Astrocyte of the cerebellum (primary cell): Measurements from ENCODE around the gene ROBO2.

Source experiments
- DNase-seq: peaks from one replicate; pipeline ENCODE4 v3.0.0-alpha.2; 2011; ENCODE audit warnings: low read depth
- H3K4me3 ChIP-seq: 2 replicates; pipeline ENCODE4 v1.5.1; 2011; ENCODE audit warnings: mild to moderate bottlenecking, low read depth, low read length, moderate library complexity
- in situ Hi-C: cut with HindIII; loops from 2 replicates; pipeline ENCODE4 v1.10.0; 2017; ENCODE audit warnings: low sequenced_read_pairs
- TF ChIP-seq, protein P1 (sequence below): IDR thresholded peaks from 2 replicates; pipeline ENCODE4 v1.5.1; 2012; ENCODE audit warnings: low read length, low read depth, moderate library complexity, mild to moderate bottlenecking; ENCODE audit errors: missing control alignments

The ROBO2 gene

DNA sequence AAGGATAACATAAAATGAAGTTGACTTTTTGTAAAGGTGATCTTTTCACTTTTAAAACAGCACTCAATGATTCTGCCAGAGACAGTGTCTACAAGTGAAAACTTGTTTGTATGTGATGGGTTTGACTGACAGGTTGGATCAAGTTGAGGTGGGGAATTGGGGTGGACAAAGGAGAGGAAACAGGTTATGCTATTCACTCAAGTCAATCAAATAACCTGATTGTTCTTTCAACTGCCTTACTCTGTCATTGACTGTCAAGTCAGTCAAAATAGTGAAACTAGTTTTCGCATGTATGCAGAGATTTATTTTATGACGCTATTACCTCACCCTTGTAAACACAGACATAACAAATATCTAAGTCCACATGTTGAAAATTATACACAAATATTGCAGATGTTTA lies 187.7 kb downstream of the ROBO2 start:
- in situ Hi-C loops: no loop called here
- TF ChIP-seq, protein P1, sequence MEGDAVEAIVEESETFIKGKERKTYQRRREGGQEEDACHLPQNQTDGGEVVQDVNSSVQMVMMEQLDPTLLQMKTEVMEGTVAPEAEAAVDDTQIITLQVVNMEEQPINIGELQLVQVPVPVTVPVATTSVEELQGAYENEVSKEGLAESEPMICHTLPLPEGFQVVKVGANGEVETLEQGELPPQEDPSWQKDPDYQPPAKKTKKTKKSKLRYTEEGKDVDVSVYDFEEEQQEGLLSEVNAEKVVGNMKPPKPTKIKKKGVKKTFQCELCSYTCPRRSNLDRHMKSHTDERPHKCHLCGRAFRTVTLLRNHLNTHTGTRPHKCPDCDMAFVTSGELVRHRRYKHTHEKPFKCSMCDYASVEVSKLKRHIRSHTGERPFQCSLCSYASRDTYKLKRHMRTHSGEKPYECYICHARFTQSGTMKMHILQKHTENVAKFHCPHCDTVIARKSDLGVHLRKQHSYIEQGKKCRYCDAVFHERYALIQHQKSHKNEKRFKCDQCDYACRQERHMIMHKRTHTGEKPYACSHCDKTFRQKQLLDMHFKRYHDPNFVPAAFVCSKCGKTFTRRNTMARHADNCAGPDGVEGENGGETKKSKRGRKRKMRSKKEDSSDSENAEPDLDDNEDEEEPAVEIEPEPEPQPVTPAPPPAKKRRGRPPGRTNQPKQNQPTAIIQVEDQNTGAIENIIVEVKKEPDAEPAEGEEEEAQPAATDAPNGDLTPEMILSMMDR: no peak
- no peak overlapping the region for H3K4me3 ChIP-seq
- DNase-seq: no peak

- no peak overlapping the region for H3K4me3 ChIP-seq
- in situ Hi-C loops: no loop called here
- TF ChIP-seq, protein P1: no peak
- DNase-seq: no peak
Measured at GRCh38 chr3:77232557-77232956, 192.7 kb downstream of the ROBO2 start.

- TF ChIP-seq, protein P1: no peak
- in situ Hi-C loops: no loop called here
- DNase-seq: no peak
- H3K4me3 ChIP-seq: no peak overlapping the region
Measured at GRCh38 chr3:77234004-77234403, 194.1 kb downstream of the ROBO2 start.

GRCh38 chr3:77236118-77236517 lies 196.2 kb downstream of the ROBO2 start:
- H3K4me3 ChIP-seq: no peak overlapping the region
- in situ Hi-C loops: no loop called here
- DNase-seq: no peak
- TF ChIP-seq, protein P1: no peak

DNA sequence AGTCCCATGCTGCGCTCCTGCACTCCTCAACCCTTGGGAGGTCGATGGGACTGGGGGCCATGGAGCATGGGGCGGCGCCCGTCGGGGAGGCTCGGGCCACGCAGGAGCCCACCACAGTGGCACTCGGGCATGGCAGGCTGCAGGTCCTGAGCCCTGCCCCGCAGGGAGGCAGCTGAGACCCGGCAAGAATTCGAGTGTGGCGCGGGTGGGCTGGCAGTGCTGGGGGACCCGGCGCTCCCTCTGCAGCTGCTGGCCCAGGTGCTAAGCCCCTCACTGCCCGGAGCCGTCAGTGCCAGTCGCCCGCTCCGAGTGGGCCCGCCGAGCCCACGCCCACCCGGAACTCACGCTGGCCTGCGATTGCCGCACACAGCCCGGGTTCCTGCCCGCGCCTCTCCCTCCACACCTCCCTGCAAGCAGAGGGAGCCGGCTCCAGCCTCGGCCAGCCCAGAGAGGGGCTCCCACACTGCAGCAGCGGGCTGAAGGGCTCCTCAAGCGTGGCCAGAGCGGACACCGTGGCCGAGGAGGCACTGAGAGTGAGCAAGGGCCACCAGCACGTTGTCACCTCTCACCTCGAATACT lies 200.3 kb downstream of the ROBO2 start:
- DNase-seq: no peak
- in situ Hi-C loops: no loop called here
- H3K4me3 ChIP-seq: no peak overlapping the region
- TF ChIP-seq, protein P1: no peak

DNA sequence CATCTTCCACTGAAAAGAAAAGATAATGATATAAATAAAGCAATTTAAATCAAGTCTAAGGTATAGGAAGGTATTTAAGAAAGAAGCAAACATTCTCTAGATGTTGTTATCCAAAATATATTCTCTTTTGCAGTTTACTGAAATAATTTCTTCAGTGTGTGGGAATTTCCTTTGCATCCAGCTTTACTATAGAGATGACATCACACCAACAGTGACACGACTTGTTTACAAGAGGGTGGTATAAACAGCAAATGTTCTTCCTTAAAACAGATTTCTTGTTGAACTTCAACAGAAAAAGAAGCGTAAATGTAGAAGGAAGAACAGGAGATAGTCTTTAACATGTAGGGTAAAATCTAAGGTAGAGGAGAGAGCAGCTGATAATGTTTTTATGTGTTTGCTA lies 202.5 kb downstream of the ROBO2 start:
- TF ChIP-seq, protein P1: no peak
- DNase-seq: no peak

More for the DNA sequence above, 202.5 kb downstream of the ROBO2 start:
- in situ Hi-C loops: no loop called here
- no peak overlapping the region for H3K4me3 ChIP-seq
